OCI-LY1 (cell line): ENCODE measurements around the gene SYT9.

ENCODE experiments used
- H2AFZ ChIP-seq: fragments of 200-600 bp; sonication (generic), shearing (Covaris generic); 2 replicates; pipeline ENCODE4 v1.6.0; 2014; ENCODE audit warnings: antibody characterized with exemption, mild to moderate bottlenecking, low read length
- H3F3A ChIP-seq: fragments of 200-600 bp; sonication (generic), shearing (Covaris generic); 2 replicates; pipeline ENCODE4 v1.6.0; 2014; ENCODE audit warnings: mild to moderate bottlenecking, antibody characterized with exemption, low read length, moderate library complexity; ENCODE audit not compliant: insufficient read depth
- H3K27ac ChIP-seq: fragments of 200-600 bp; sonication (generic); 2 replicates; pipeline ENCODE4 v1.5.1; 2014; ENCODE audit warnings: low read length, mixed run types, mild to moderate bottlenecking, low read depth; ENCODE audit not compliant: poor library complexity, severe bottlenecking
- H3K27me3 ChIP-seq: fragments of 200-600 bp; sonication (generic); 2 replicates; pipeline ENCODE4 v1.6.0; 2014; ENCODE audit warnings: antibody characterized with exemption, mild to moderate bottlenecking, low read length, moderate library complexity; ENCODE audit not compliant: insufficient read depth
- H3K36me3 ChIP-seq: fragments of 200-600 bp; sonication (generic); 2 replicates; pipeline ENCODE4 v1.6.1; 2014; ENCODE audit warnings: mild to moderate bottlenecking, antibody characterized with exemption, low read length, moderate library complexity, mixed read lengths; ENCODE audit not compliant: insufficient read depth
- H3K4me1 ChIP-seq: fragments of 200-600 bp; sonication (generic); 2 replicates; pipeline ENCODE4 v1.5.1; 2014; ENCODE audit warnings: mild to moderate bottlenecking, low read length, moderate library complexity; ENCODE audit not compliant: insufficient read depth, severe bottlenecking
- H3K4me2 ChIP-seq: fragments of 200-600 bp; sonication (generic), shearing (Covaris generic); 2 replicates; pipeline ENCODE4 v1.6.1; 2014; ENCODE audit warnings: low read length
- H3K4me3 ChIP-seq: fragments of 200-600 bp; sonication (generic); 2 replicates; pipeline ENCODE4 v1.5.1; 2014; ENCODE audit warnings: low read length, low read depth, mild to moderate bottlenecking, mixed read lengths; ENCODE audit not compliant: poor library complexity, severe bottlenecking
- H3K79me2 ChIP-seq: fragments of 200-600 bp; shearing (Covaris generic); 2 replicates; pipeline ENCODE4 v1.6.1; 2016; ENCODE audit warnings: mixed run types, low read length, mixed read lengths; ENCODE audit not compliant: insufficient read depth
- H3K9ac ChIP-seq: fragments of 200-600 bp; sonication (generic), shearing (Covaris generic); 2 replicates; pipeline ENCODE4 v1.6.1; 2014; ENCODE audit warnings: mild to moderate bottlenecking, low read length, mixed read lengths
- H3K9me2 ChIP-seq: fragments of 200-600 bp; sonication (generic), shearing (Covaris generic); 2 replicates; pipeline ENCODE4 v1.6.1; 2014; ENCODE audit warnings: low read depth, mild to moderate bottlenecking, low read length, mixed read lengths
- H3K9me3 ChIP-seq: fragments of 200-600 bp; shearing (Covaris generic); 2 replicates; pipeline ENCODE4 v1.6.1; 2014; ENCODE audit warnings: low read length, mixed read lengths
- H4K20me1 ChIP-seq: fragments of 200-600 bp; sonication (generic), shearing (Covaris generic); 2 replicates; pipeline ENCODE4 v1.6.0; 2016; ENCODE audit warnings: mild to moderate bottlenecking, low read length; ENCODE audit not compliant: insufficient read depth
- EZH2 ChIP-seq: fragments of 200-600 bp; sonication (generic), shearing (Covaris generic); IDR thresholded peaks from 2 replicates; pipeline ENCODE4 v1.8.0; 2017; ENCODE audit warnings: borderline replicate concordance, mixed run types, mild to moderate bottlenecking, antibody characterized with exemption, low read length, moderate library complexity, mixed read lengths
- TF ChIP-seq, protein P1 (sequence below): fragments of 200-600 bp; sonication (generic), shearing (Covaris generic); IDR thresholded peaks from 2 replicates; pipeline ENCODE4 v1.5.1; 2017; ENCODE audit warnings: mild to moderate bottlenecking, antibody characterized with exemption, low read length, moderate library complexity, mixed read lengths

The SYT9 gene

DNA sequence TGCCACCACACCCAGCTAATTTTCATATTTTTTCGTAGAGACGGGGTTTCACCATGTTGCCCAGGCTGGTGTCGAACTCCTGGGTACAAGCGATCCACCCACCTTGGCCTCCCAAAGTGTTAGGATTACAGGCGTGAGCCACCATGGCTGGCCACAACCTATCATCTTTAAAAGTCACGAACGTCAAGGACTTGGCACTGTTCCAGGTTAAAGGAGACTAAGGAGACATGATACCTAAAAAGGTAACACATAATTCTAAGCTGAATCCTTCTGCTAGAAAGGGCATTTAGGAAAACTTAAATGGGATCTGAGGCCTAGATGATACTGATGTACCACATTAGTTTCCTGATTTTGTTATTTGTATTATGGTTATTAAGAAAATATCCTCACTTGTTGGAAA, 43.3 kb upstream of the SYT9 start:
- no peaks in the 10 kb centered on the region for H3K9me2 ChIP-seq
- no peak overlapping the region for H3K9ac ChIP-seq
- no peaks in the 10 kb centered on the region for H3K9me3 ChIP-seq
- H3K4me3 ChIP-seq: no peak overlapping the region
- H3K4me2 ChIP-seq: no peak overlapping the region
- no peaks in the 10 kb centered on the region for H3K36me3 ChIP-seq
- H3K27me3 ChIP-seq: no peaks in the 10 kb centered on the region
- no peaks in the 10 kb centered on the region for H3K79me2 ChIP-seq
- TF ChIP-seq, protein P1, sequence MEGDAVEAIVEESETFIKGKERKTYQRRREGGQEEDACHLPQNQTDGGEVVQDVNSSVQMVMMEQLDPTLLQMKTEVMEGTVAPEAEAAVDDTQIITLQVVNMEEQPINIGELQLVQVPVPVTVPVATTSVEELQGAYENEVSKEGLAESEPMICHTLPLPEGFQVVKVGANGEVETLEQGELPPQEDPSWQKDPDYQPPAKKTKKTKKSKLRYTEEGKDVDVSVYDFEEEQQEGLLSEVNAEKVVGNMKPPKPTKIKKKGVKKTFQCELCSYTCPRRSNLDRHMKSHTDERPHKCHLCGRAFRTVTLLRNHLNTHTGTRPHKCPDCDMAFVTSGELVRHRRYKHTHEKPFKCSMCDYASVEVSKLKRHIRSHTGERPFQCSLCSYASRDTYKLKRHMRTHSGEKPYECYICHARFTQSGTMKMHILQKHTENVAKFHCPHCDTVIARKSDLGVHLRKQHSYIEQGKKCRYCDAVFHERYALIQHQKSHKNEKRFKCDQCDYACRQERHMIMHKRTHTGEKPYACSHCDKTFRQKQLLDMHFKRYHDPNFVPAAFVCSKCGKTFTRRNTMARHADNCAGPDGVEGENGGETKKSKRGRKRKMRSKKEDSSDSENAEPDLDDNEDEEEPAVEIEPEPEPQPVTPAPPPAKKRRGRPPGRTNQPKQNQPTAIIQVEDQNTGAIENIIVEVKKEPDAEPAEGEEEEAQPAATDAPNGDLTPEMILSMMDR: no peak
- no peak for TF ChIP-seq EZH2
- H3K4me1 ChIP-seq: no peaks in the 10 kb centered on the region
- H2AFZ ChIP-seq: no peak overlapping the region
- no peak overlapping the region for H3K27ac ChIP-seq
- H4K20me1 ChIP-seq: no peaks in the 10 kb centered on the region
- H3F3A ChIP-seq: no peaks in the 10 kb centered on the region

DNA sequence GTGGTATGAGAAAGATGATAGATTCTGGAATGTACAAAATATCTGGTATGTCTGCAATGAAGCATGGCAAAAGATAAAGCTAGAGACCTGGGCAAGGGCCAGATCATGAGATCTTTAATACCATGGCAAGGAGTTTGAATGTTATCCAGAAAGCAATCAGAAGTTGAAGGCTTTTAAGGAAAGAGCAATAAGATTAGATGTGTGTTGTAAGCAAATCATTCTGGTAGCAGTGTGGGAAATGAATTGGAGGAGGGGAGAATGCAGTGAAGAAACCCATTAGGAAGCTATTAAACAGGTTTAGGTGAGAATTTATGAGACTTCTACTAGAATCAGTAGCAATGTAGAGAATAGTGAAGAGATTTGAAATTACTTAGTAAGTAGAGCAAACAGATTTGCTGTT, 32.2 kb upstream of the SYT9 start:
- no peak overlapping the region for H2AFZ ChIP-seq
- no peaks in the 10 kb centered on the region for H3K9me3 ChIP-seq
- no peaks in the 10 kb centered on the region for H4K20me1 ChIP-seq
- H3K4me3 ChIP-seq: no peak overlapping the region
- no peak overlapping the region for H3K9ac ChIP-seq
- no peak overlapping the region for H3K4me2 ChIP-seq
- no peak for TF ChIP-seq EZH2
- TF ChIP-seq, protein P1: no peak
- no peaks in the 10 kb centered on the region for H3K4me1 ChIP-seq
- H3K79me2 ChIP-seq: no peaks in the 10 kb centered on the region
- H3K27ac ChIP-seq: no peak overlapping the region
- no peaks in the 10 kb centered on the region for H3K9me2 ChIP-seq
- H3K27me3 ChIP-seq: no peaks in the 10 kb centered on the region
- H3F3A ChIP-seq: no peaks in the 10 kb centered on the region
- H3K36me3 ChIP-seq: no peaks in the 10 kb centered on the region

DNA sequence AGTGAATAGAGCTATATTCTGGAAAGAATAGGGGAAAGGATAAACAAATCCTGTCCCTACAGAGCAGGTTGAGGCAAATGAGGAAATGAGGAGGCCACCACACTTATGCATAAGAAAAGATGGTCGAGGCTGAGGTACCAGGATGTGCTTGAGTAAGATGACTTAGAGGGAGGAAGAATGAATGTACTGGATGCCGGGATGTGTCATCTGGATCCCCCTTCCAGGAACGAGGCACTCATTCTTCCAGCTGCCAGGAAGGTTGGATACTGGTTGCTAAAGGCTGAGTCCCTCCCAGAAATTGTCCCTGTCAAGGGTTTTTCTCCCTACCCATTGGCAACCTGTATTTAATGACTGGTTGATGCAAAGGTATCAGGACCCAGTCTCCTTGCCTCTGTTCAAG, 31.1 kb upstream of the SYT9 start:
- Histone ChIP-seq H3K9me2 (no peaks in the 10 kb centered on the region), H3K4me1 (no peaks in the 10 kb centered on the region), H3K9me3 (no peaks in the 10 kb centered on the region), H3K27ac (no peak overlapping the region), H2AFZ (no peak overlapping the region), H3K4me3 (no peak overlapping the region), H3K9ac (no peak overlapping the region), H3K36me3 (no peaks in the 10 kb centered on the region), H3K79me2 (no peaks in the 10 kb centered on the region), H3K27me3 (no peaks in the 10 kb centered on the region), H3K4me2 (no peak overlapping the region), H4K20me1 (no peaks in the 10 kb centered on the region), H3F3A (no peaks in the 10 kb centered on the region)
- TF ChIP-seq, protein P1: no peak
- no peak for TF ChIP-seq EZH2
